ENCODE measurements around the gene WDR27. TPM values are rescaled to one million over a fixed set of nuclear protein-coding genes. Genes with fewer than 3 reads are reported as not detected.

Gene WDR27
- total and polyA plus RNA-seq, 7 donors: 1.2 to 46.0 (median 20.0) TPM

- Histone ChIP-seq H3K36me3 (no peaks in the 10 kb centered on the region), H3K4me3 (no peak overlapping the region), H3K4me1 (peaks cover 0 to 39% (median 28%) of the 10 kb centered on the region in 4 donors), H3K27ac (peak overlapping the region; percentile 58 to 82 (median 78)), H3K9me3 (peaks cover 0 to 3% (median 0%) of the 10 kb centered on the region in 4 donors), H3K27me3 (no peaks in the 10 kb centered on the region)
- TF ChIP-seq CTCF (IDR thresholded peaks at IDR 0.05) (no peak), EP300 (IDR thresholded peaks at IDR 0.05) (peak in 3 of 4 donors; percentile 78 to 92 (median 91)), POLR2AphosphoS5 (IDR thresholded peaks at IDR 0.05) (peak; percentile 84 to 97 (median 96))
- intact Hi-C loops (cut with DNase I): loop anchor here (10.0 kb wide), 4 partner anchors 315 to 1375 kb away; no protein-coding TSS in a partner anchor
- 14 to 49% methylated on average over 13 of the region's 13 CpGs for WGBS, 2 donors
- DNase-seq: peak; percentile 89
Observed at GRCh38 chr6:169529931-169530751, 171.7 kb downstream of the WDR27 start.

GRCh38 chr6:169528755-169529154 lies 173.1 kb downstream of the WDR27 start:
- Histone ChIP-seq H3K4me3 (no peak overlapping the region), H3K27ac (peak overlapping the region in 3 of 4 donors; percentile 65 to 82 (median 81)), H3K9me3 (peaks cover 0 to 1% (median 0%) of the 10 kb centered on the region in 4 donors), H3K36me3 (no peaks in the 10 kb centered on the region), H3K4me1 (peaks cover 0 to 38% (median 28%) of the 10 kb centered on the region in 4 donors), H3K27me3 (no peaks in the 10 kb centered on the region)
- intact Hi-C loops (cut with DNase I): loop anchor here (10.0 kb wide), 4 partner anchors 314 to 1374 kb away; no protein-coding TSS in a partner anchor
- DNase-seq: no peak
- 92 to 96% methylated on average over 3 of the region's 3 CpGs for WGBS, 2 donors
- TF ChIP-seq POLR2AphosphoS5 (IDR thresholded peaks at IDR 0.05) (no peak), POLR2A (IDR thresholded peaks at IDR 0.05) (no peak), CTCF (IDR thresholded peaks at IDR 0.05) (no peak), EP300 (IDR thresholded peaks at IDR 0.05) (no peak)

- Histone ChIP-seq H3K27ac (peak overlapping the region in 1 of 4 donors; percentile 18), H3K4me3 (no peak overlapping the region), H3K36me3 (no peaks in the 10 kb centered on the region), H3K9me3 (no peaks in the 10 kb centered on the region), H3K27me3 (no peaks in the 10 kb centered on the region), H3K4me1 (peaks cover 0 to 38% (median 28%) of the 10 kb centered on the region in 4 donors)
- WGBS, 2 donors: 93 to 96% methylated on average over 1 of the region's 1 CpG
- TF ChIP-seq CTCF (IDR thresholded peaks at IDR 0.05): no peak
- TF ChIP-seq POLR2AphosphoS5 (IDR thresholded peaks at IDR 0.05): no peak
- no peak for TF ChIP-seq EP300 (IDR thresholded peaks at IDR 0.05)
- no peak for TF ChIP-seq POLR2A (IDR thresholded peaks at IDR 0.05)
- DNase-seq: no peak
- intact Hi-C loops (cut with DNase I): loop anchor here (10.0 kb wide), 4 partner anchors 313 to 1373 kb away; no protein-coding TSS in a partner anchor
Observed at GRCh38 chr6:169527306-169527705, 174.5 kb downstream of the WDR27 start.

GRCh38 chr6:169521825-169522224 lies 180.0 kb downstream of the WDR27 start:
- TF ChIP-seq POLR2A (IDR thresholded peaks at IDR 0.05) (no peak), POLR2AphosphoS5 (IDR thresholded peaks at IDR 0.05) (no peak), CTCF (IDR thresholded peaks at IDR 0.05) (no peak), EP300 (IDR thresholded peaks at IDR 0.05) (no peak)
- H3K36me3 ChIP-seq: no peaks in the 10 kb centered on the region
- no peaks in the 10 kb centered on the region for H3K27me3 ChIP-seq
- intact Hi-C loops (cut with DNase I): loop anchor here (2.0 to 10.0 kb wide), 5 partner anchors 307 to 1367 kb away; no protein-coding TSS in a partner anchor
- no peak overlapping the region for H3K4me3 ChIP-seq
- H3K4me1 ChIP-seq: peaks cover 0 to 7% (median 3%) of the 10 kb centered on the region in 4 donors
- H3K9me3 ChIP-seq: peaks cover 0 to 11% (median 7%) of the 10 kb centered on the region in 4 donors
- H3K27ac ChIP-seq: no peak overlapping the region
- no peak for DNase-seq

Measured in sigmoid colon (tissue), 7 donors.